ENCODE results near the gene NEUROG3. TPM values are rescaled to one million over a fixed set of nuclear protein-coding genes. Genes with fewer than 3 reads are reported as not detected.

NEUROG3 gene
- total and polyA plus RNA-seq, 2 of the 8 experiments (the other 6 are each of a cell fraction or from before 2014, with no cell fraction given), result 0.45 TPM; not detected in 1

DNA sequence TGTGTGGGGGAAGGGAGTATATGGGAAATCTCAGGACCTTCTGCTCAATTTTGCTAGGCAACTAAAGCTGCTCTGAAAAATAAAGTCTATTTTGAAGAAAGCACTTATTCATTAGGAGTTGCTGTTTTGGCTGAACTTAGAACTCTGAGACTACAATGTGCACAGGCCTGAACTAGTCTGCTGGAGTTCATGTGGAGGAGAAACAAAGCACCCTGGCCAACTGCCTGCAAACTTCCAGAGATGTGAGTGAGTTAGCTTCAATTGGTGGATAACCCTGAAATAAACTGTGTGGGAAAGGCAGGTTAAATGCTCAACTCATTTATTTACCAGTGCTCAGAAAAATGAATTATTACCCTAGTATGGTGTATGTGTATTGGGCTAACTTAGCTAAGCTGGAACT is 39.5 kb upstream of the NEUROG3 start:
- no peak overlapping the region for H3K27ac ChIP-seq (ENCODE audit: low read depth, low read length)
- H3K9me3 ChIP-seq (ENCODE audit: insufficient read depth in 2 of 2, low read depth in 1 of 2, low read length in 1 of 2), result peaks cover 4 to 12% of the 10 kb centered on the region in 2 experiments; a peak in 2 of 4 replicates
- TF ChIP-seq CBX5 (IDR thresholded peaks at IDR 0.05; ENCODE audit: low read depth, low read length) (no peak), CEBPB (IDR thresholded peaks at IDR 0.05; ENCODE audit: low read depth, low read length) (no peak), POLR2A (IDR thresholded peaks at IDR 0.05; ENCODE audit: control extremely low read depth in 1 of 2, low read depth in 2 of 2, low read length in 2 of 2) (no peak), SIX5 (IDR thresholded peaks at IDR 0.05; ENCODE audit: low read depth, low read length) (no peak), ZNF274 (IDR thresholded peaks at IDR 0.05; ENCODE audit: borderline replicate concordance, extremely low read depth, low read length) (no peak), HDAC6 (IDR thresholded peaks at IDR 0.05; ENCODE audit: low read depth, low read length) (no peak), SIRT6 (IDR thresholded peaks at IDR 0.05; ENCODE audit: low read length) (no peak), RFX5 (IDR thresholded peaks at IDR 0.05; ENCODE audit: borderline replicate concordance, low read depth, low read length) (no peak), BRCA1 (IDR thresholded peaks at IDR 0.05; ENCODE audit: low read depth, low read length) (no peak), USF2 (IDR thresholded peaks at IDR 0.05; ENCODE audit: low read length) (no peak), CHD2 (IDR thresholded peaks at IDR 0.05; ENCODE audit: low read length) (no peak), BACH1 (IDR thresholded peaks at IDR 0.05; ENCODE audit: low read length) (no peak)
- TF ChIP-seq, protein P1, sequence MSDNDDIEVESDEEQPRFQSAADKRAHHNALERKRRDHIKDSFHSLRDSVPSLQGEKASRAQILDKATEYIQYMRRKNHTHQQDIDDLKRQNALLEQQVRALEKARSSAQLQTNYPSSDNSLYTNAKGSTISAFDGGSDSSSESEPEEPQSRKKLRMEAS (IDR thresholded peaks at IDR 0.05), result no peak
- TF ChIP-seq, protein P2, sequence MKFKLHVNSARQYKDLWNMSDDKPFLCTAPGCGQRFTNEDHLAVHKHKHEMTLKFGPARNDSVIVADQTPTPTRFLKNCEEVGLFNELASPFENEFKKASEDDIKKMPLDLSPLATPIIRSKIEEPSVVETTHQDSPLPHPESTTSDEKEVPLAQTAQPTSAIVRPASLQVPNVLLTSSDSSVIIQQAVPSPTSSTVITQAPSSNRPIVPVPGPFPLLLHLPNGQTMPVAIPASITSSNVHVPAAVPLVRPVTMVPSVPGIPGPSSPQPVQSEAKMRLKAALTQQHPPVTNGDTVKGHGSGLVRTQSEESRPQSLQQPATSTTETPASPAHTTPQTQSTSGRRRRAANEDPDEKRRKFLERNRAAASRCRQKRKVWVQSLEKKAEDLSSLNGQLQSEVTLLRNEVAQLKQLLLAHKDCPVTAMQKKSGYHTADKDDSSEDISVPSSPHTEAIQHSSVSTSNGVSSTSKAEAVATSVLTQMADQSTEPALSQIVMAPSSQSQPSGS (IDR thresholded peaks at IDR 0.05; ENCODE audit: low read length), result no peak

More for the DNA sequence above, 39.5 kb upstream of the NEUROG3 start:
- H3K4ac ChIP-seq (replicated peaks; ENCODE audit: insufficient read length, low read depth, low read length), result no peak overlapping the region
- no peak overlapping the region for H3K4me3 ChIP-seq (ENCODE audit: extremely low read depth in 1 of 4, insufficient read depth in 2 of 4, low read depth in 3 of 4, low read length in 4 of 4)
- POLR2A ChIA-PET (ENCODE audit: partially characterized antibody), result no interaction called here
- H4K20me1 ChIP-seq (replicated peaks in 1 of 2; ENCODE audit: control insufficient read depth in 1 of 2, insufficient read depth in 2 of 2, low read length in 2 of 2), result no peaks in the 10 kb centered on the region
- H3K27me3 ChIP-seq (replicated peaks in 1 of 4; ENCODE audit: control insufficient read depth in 3 of 4, extremely low read depth in 1 of 4, insufficient read depth in 3 of 4, low read length in 3 of 4), result no peaks in the 10 kb centered on the region
- no peaks in the 10 kb centered on the region for H3K23me2 ChIP-seq (ENCODE audit: low read depth, low read length)
- H2BK12ac ChIP-seq (ENCODE audit: low read depth, low read length), result no peak overlapping the region
- no peak overlapping the region for H2BK5ac ChIP-seq (ENCODE audit: low read depth, low read length)
- CTCF ChIA-PET (ENCODE audit: partially characterized antibody), result interaction anchor here (0.8 to 2.4 kb wide), 6 partner anchors 8 to 97 kb away, joined by 3 to 11 read pairs (median 3); no protein-coding TSS in a partner anchor
- no peak overlapping the region for H4K5ac ChIP-seq (ENCODE audit: insufficient read length, low read depth, low read length)
- no peak overlapping the region for H4K8ac ChIP-seq (ENCODE audit: extremely low read depth, insufficient read depth, low read length)
- no peaks in the 10 kb centered on the region for H3K4me1 ChIP-seq (replicated peaks in 1 of 4; ENCODE audit: control insufficient read depth in 3 of 4, insufficient read depth in 4 of 4, low read length in 3 of 4)
- H2BK20ac ChIP-seq (ENCODE audit: low read length), result no peak overlapping the region
- H3K79me2 ChIP-seq (ENCODE audit: control insufficient read depth in 1 of 2, insufficient read depth in 2 of 2, low read length in 2 of 2), result no peaks in the 10 kb centered on the region
- DNase-seq (ENCODE audit: low read depth in 1 of 2, low spot score in 2 of 2) (no peak), FAIRE-seq (no peak)
- no peak overlapping the region for H2AFZ ChIP-seq (ENCODE audit: low read length)
- H3K36me3 ChIP-seq (ENCODE audit: control insufficient read depth in 2 of 4, insufficient read depth in 4 of 4, low read length in 3 of 4), result no peaks in the 10 kb centered on the region
- H3K18ac ChIP-seq (ENCODE audit: extremely low read depth, low read length), result no peak overlapping the region
- H3K56ac ChIP-seq (replicated peaks; ENCODE audit: insufficient read length, low read depth, low read length), result no peak overlapping the region
- no peak overlapping the region for H2BK120ac ChIP-seq (replicated peaks; ENCODE audit: low read depth, low read length)
- no peak overlapping the region for H3K23ac ChIP-seq (ENCODE audit: insufficient read length)
- no peak overlapping the region for H3K9ac ChIP-seq (replicated peaks in 1 of 4; ENCODE audit: extremely low read depth in 1 of 4, low read depth in 3 of 4, low read length in 3 of 4)
- H3K14ac ChIP-seq (ENCODE audit: insufficient read length), result no peak overlapping the region
- H2BK15ac ChIP-seq (ENCODE audit: low read length), result no peak overlapping the region
- H3K4me2 ChIP-seq (ENCODE audit: insufficient read depth in 1 of 2, low read depth in 2 of 2, low read length in 2 of 2), result no peak overlapping the region
- H4K91ac ChIP-seq (replicated peaks; ENCODE audit: insufficient read length, low read length), result no peak overlapping the region
- no peaks in the 10 kb centered on the region for H3K79me1 ChIP-seq (ENCODE audit: low read depth, low read length)
- no peak overlapping the region for H2AK5ac ChIP-seq (ENCODE audit: low read depth, low read length)
